IPS DF 19.7 (cell line): Measurements from ENCODE around the gene MYO15B.

Experiments
- DNase-seq: peaks from one replicate; pipeline ENCODE4 v3.0.0-alpha.2; 2013; ENCODE audit warnings: low read depth, low spot score

The MYO15B gene

DNA sequence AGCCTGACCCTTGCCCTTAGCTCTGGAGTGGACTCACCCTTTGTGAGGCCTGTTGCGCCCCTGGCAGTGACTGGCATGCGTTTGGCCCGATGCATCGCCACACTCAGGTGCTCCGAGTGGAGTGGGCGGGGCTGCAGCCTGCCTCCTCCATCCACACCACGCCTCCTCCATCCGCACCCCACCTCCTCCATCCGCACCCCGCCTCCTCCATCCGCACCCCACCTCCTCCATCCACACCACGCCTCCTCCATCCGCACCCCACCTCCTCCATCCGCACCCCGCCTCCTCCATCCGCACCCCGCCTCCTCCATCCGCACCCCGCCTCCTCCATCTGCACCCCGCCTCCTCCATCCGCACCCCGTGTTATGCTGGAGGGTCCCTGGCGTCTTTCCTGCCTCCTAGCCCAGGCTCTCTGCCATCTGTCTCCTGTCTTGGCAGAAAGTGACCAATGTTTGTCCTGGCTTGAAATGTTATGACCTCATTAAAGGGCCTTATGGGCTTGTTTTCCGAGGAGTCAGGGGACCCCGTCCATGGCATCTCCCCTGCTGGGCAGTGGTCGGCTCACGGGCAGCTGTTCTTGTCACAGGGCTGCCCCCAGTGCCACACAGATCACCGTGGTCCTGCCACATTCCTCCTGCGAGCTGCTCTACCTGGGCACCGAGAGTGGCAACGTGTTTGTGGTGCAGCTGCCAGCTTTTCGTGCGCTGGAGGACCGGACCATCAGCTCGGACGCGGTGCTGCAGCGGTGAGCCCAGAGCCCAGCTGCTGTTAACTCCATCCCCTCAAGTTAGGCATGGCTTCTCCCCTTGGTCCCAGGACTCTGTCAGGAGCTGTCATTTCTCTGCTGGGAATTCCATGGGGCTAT, 28.7 kb upstream of the MYO15B start:
- no peak for DNase-seq

DNA sequence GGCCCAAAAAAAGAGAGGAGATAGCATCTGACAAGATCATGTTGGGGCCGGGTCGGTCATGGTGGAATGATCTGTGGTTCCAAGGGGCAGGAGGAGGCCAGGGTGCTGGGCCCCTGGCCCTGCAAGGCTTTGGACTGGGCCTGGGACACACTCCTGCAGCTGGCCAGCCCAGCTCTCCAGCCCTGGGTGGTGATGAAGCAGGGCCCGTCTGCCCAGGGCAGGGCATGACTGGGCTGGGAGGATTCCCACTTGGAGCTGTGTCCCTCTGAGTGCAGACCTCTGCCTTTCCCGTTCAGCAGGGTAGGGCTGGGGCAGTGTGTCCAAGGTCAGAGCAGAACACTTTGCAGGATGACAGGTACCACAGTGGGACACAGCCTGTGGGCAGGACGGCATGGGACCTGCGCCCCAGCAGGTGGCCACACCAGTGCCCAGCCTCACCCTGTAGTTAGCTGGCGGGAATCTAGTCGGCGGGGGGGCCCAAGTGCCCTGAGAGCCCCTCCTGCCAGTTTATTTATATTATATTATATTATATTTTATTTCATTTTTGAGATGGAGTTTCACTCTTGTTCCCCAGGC, 27.6 kb upstream of the MYO15B start:
- DNase-seq: no peak

DNA sequence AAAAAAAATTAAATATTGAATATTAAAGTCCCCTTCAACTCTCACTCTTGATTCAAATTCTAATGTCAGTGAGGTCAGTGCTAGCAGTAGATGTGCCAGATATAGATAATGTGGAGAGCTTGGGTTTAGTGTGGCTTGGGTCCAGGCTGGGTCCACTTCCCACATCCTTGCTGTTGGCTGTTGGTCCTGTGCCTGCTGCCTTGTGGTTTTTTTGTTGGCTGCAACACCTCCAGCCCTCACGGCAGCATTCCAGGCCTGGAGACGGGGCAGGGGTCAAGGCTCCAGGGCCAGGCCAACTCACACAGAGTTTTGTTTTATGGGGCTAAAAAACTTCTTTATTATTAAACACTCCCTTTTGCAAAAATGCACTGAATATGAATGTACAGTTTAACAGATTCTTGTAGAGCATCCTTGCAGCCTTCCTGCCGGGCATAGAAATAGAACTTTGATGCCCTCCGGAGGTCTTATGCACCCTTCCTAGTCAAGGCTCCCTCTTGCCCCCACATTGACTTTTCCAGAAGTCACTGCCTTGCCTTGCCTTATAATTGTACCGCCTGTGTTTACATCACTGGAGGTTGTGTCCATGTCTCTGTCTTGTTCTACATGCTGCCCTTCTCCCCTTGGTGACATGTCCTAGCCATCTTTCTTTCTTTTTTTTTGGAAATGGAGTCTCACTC, 25.5 kb upstream of the MYO15B start:
- no peak for DNase-seq

DNA sequence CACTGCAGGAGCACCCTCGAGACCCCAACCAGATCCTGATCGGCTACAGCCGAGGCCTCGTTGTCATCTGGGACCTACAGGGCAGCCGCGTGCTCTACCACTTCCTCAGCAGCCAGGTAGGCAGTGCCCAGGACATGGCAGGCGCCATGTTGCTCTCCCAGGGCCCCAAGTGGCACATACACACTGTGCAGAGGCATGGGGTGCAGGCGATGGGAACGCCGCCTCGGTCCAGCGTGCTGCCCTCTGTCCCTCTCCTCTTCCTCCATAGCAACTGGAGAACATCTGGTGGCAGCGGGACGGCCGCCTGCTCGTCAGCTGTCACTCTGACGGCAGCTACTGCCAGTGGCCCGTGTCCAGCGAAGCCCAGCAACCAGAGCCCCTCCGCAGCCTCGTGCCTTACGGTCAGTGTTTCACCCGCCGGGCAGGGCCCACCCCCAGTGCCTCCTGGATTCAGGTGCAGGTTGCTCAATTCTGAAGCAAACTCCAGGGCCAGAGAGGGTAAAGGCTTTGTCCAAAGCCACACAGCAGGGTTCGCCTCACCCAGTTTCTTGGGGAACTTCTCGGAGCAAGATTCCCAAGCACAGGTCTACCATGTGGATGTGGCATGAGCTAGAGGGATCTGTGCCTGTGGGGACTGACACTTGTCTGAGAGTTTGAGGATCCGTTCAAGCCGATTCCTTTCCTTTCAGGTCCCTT, 24.4 kb upstream of the MYO15B start:
- DNase-seq: no peak

DNA sequence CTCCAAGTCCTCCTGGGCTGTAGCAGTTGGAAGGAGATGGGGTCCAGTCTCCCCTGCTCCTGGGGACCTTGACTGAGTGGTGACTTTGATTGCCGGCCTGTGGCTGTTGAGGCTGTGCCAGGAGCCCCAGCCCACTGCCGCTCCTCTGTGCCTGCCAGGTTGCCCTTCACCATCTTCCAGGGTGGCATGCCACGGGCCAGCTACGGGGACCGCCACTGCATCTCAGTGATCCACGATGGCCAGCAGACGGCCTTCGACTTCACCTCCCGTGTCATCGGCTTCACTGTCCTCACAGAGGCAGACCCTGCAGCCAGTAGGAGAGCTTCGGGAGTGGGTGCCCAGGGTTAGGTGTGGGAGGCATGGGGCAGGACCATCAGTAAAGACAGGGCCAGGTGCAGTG, 23.4 kb upstream of the MYO15B start:
- DNase-seq: no peak

DNA sequence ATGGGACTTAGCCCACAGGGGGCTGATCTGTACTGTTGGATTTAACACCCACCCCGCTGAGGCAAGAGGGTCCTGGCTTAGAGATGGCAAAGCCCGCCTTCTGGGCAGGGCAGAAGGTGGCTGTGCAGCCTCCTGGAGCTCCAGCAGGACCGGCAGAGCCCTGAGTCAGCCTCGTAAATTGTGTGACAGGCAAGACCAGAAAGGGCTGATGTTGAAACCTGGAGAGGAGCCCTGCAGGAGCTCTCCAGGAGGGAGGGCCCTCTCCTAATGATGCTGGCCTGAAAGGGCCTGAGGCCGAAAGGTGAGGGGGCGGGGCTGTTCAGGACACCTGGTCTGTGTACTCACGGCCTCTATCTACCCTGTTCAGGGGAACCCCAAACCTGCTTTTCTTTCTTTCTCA, 22.5 kb upstream of the MYO15B start:
- DNase-seq: no peak

DNA sequence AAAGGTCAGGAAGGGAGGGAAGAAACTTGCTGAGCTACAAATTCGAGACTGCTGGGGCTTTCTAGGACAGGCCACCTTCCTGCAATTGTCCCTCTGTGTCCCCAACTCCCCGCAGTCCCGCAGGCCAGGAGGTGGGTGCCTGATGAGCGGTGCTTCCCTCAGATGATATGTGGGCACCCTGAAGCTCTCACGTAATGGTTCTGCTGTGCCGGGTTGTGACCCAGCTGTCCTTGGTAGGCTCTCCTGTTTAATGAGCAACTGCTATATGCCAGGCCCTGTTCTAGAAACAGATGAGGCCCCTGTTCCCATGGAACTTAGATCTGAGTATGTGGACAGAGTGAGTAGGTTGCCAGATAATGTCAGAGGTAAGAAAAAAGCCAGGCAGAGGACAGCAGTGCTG, 22.0 kb upstream of the MYO15B start:
- DNase-seq: no peak

DNA sequence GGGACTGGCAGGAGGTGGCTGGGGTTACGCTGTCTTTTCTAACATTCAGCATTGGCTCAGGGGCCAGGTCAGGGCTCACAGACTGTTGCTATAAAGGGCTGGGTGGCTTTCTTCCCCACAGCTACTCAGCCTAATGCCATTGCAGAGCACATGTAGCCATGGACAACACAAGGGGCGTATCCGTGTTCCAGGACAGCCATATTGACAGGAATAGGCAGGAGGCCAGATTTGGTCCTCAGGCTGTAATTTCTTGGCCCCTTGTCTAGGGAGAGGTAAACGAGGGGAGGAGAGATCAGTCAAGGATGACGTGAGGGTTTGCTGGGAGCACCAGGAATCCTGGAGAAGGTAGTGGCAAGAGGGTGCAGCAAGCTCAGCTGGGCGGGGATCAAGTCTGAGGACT, 21.2 kb upstream of the MYO15B start:
- DNase-seq: no peak

DNA sequence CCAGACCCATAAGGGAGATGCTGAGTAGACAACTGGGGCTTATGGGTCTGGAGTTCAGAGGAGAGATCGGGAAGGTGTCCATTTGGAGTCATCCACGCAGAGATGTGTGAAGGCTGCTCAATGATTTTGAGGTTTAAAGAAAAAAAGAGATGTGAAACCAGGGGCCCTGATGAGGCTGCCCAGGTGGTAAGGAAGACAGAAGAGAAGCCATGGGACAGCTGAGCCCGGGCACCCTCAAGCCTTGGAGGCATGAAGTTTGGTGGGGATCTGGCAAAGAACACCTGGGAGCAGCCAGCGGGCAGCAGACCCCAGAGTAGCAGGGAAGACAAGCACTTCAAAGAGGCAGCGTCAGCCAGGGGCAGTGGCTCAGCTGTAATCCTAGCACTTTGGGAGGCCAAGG, 20.8 kb upstream of the MYO15B start:
- DNase-seq: no peak

DNA sequence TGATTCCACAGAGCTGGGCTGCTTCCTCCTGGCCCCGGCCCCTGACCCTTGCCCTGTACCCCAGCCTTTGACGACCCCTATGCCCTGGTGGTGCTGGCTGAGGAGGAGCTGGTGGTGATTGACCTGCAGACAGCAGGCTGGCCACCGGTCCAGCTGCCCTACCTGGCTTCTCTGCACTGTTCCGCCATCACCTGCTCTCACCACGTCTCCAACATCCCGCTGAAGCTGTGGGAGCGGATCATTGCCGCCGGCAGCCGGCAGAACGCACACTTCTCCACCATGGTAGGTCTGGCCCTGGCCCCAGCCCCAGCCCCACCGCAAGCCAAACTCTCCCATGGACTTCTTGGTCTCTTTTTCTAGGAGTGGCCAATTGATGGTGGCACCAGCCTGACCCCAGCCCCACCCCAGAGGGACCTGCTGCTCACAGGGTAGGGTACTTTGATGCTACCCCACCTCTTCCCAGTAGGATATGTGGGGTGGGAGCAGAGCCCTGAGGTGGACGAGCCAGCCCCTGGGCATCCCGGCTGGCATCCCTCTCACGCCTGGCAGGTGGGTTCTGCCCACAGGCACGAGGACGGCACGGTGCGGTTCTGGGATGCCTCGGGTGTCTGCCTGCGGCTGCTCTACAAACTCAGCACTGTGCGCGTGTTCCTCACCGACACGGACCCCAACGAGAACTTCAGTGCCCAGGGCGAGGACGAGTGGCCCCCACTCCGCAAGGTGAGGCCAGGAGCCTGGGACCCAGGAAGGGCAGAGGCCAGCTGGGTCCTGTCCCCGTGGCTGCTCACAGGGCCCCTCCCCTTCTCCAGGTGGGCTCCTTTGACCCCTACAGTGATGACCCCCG, 19.0 kb upstream of the MYO15B start:
- DNase-seq: no peak

DNA sequence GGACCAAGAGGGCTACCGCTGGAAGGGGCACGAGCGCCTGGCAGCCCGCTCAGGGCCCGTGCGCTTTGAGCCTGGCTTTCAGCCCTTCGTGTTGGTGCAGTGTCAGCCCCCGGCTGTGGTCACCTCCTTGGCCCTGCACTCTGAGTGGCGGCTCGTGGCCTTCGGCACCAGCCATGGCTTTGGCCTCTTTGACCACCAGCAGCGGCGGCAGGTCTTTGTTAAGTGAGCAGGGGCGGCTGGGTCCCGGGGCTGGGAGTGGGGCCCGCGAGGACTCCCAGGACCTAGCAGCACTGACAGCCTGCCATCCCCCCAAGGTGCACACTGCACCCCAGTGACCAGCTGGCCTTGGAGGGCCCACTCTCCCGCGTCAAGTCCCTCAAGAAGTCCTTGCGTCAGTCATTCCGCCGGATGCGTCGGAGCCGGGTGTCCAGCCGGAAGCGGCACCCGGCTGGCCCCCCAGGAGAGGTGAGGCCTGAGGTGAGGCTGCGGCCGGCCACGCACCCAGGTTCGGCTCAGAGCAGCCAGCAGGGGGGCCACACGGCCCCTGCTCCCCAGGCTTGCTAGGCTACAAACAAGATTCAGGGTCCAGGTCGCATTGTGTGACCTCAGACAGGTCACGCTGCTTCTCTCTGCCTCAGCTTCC, 17.4 kb upstream of the MYO15B start:
- no peak for DNase-seq

DNA sequence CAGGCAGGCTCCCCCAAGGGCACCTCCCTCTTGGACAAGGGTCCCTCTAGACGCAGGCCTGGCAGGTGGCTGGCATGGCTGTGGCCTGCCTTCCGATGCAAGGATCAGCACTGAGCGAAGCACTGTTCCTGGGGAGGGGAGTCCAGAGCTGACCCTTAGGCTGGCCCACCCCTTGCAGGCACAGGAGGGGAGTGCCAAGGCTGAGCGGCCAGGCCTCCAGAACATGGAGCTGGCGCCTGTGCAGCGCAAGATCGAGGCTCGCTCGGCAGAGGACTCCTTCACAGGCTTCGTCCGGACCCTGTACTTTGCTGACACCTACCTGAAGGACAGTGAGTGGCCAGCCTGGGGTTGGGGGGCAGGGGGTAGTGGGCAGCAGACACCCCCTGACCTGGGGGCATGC, 16.8 kb upstream of the MYO15B start:
- DNase-seq: no peak

DNA sequence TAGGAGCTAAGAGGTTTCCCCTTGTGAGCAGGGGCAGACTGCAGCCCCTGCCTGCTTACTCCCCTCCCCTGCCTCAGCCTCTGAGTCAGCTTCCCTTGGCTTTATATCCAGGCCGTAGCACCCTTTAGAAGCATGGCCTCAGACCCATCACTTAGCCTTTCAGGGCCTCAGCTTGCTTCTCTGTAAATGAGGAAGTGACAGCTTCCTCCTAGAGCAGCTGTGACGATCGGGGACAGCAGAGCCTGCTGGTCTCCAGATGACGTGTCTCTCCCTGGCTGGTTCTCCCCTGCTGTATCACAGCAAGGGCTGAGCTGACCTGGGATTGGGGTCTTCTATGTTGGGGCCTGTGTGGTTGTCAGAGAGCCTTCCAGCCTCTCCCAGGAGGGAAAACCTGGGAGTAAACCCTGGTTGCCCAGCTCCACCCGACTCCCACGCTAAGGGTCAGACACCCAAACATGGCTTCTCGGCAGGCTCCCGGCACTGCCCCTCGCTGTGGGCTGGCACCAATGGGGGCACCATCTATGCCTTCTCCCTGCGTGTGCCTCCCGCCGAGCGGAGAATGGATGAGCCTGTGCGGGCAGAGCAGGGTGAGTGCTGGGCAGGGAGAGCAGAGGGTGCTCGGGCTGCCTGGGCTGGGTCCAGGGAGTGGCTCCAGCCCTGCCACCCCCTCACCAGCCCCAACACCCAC, 16.3 kb upstream of the MYO15B start:
- DNase-seq: no peak

DNA sequence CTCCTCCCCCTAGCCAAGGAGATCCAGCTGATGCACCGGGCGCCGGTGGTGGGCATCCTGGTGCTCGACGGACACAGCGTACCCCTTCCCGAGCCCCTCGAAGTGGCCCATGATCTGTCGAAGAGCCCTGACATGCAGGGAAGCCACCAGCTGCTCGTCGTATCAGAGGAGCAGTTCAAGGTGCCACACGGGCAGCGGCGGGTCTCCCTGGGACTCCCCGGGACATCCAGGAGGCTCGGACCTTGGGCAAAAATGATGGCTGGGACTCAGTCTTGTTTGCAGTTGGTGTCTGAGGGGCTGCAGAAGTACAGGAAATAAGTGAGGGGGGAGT, 15.8 kb upstream of the MYO15B start:
- DNase-seq: no peak

DNA sequence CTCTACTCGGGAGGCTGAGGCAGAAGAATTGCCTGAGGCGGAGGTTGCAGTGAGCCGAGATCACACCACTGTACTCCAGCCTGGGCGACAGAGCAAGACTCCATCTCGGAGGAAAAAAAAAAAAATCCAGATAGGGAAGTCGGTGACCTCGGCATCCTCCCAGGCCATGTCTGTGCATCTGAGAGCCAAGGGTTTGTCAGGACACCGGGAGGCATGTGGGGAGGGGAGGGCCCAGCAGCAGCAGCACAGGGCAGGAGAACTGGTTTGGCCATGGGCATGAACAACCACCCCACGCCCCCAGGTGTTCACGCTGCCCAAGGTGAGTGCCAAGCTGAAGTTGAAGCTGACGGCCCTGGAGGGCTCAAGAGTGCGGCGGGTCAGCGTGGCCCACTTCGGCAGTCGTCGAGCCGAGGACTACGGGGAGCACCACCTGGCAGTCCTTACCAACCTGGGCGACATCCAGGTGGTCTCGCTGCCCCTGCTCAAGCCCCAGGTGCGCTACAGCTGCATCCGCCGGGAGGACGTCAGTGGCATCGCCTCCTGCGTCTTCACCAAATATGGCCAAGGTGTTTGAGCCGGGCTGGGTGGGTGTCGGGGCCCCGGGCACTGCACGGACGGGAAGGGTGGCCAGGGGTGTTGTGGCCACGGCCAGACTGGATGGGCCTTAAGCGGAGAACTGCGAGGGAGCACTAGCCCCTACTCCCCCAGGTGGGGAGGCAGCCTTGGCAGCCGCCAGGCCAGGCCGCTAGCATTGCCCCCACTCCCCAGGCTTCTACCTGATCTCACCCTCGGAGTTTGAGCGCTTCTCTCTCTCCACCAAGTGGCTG, 14.7 kb upstream of the MYO15B start:
- DNase-seq: no peak

DNA sequence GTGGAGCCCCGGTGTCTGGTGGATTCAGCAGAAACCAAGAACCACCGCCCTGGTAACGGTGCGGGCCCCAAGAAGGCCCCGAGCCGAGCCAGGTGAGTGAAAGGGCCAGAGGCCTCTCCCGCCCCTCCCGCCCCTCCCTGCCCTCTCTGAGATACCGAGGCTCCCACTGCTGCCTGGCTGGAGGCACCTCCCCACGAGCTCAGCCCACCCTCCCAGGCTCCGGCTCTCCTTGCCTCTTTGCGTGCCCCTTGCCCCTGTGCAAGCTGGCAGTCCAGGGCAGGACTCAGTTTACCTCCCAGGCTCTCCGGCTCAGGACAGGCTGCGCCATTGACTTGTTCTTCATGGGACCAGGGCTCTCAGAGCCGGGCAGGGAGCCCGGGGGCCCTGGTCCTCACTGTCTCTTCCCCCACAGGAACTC, 14.1 kb upstream of the MYO15B start:
- no peak for DNase-seq

DNA sequence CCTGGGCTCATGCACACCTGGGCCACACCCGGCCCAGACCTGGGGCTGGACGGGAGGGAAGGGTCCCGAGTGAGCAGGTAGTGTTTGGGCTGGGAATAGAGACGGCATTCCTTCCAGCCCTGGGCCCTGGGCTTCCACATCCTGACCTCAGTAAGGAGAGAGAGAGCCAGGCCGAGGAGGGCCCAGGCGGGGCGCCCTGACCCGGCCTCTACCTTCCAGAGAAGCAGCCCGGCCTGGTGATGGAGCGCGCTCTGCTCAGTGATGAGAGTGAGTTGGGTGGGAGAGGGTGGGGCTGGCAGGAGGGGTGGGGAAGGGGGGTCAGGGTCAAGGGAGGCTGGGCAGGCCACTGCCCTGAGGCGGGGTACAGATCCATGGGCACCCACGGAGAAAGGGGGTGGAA, 13.6 kb upstream of the MYO15B start:
- DNase-seq: no peak

DNA sequence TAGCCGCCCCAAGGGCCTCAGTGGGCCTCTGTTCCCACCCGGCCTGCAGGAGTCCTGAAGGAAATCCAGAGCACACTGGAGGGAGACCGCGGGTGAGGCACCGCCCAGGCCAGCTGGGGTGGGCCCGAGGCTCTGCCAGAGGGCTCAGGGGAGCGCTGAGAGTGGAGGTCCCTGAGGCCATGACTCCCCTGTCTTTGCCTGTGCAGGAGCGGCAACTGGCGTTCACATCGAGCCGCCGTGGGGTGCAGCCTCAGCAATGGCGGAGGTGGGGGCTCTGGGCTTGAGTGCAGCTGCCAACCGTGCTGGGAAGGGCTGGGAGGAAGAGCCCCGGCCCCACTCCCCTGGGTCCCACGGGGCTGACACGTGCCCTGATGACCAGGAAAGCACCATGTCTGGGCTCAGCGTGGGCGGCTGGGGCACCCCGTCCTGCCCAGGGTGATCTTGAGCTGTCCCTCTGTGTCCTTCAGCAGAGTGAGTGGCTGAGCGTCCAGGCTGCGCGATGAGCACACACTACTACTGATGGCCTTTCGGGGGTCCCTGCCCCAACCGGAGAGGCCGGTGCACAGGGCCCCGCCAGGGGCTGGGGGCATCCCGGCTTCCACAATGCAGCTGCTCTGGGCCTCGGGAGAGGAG, 13.1 kb upstream of the MYO15B start:
- no peak for DNase-seq

DNA sequence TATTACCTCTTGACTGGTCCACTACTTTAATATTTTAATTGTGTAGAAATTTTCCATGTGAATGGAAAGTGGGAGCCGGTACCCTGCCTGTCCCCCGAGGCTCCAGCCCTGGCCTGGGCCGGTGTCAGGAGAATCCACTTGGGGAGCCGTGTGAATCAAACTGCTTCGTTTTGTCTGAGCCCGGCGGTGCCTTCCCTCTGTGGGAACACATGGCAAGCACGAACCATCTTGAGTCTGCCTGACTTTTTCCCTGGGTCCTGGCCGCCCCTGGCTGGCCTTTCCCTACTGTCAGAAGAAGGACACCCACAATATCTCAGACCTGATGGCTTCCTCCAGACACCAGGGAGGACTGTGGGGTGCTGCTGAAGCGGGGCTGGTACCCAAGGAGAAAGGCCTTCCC, 12.4 kb upstream of the MYO15B start:
- DNase-seq: no peak
